Activated gamma-delta T cell (primary cell): ENCODE measurements around the gene DLG2.
A peak's percentile ranks its signal among the peaks of the same experiment; 100 is the strongest.
"Not testable (repeated sequence)": the region's sequence is repeated elsewhere in the genome, so short reads cannot be mapped to it uniquely, and the experiment has no call there.

Experiments used
- DNase-seq: peaks from one replicate; lab custom pipeline; 2025; lab: John Stamatoyannopoulos, UW

The DLG2 gene

GRCh38 chr11:85459304-85459703 lies 167.8 kb downstream of the DLG2 start:
- no peak for DNase-seq

DNA sequence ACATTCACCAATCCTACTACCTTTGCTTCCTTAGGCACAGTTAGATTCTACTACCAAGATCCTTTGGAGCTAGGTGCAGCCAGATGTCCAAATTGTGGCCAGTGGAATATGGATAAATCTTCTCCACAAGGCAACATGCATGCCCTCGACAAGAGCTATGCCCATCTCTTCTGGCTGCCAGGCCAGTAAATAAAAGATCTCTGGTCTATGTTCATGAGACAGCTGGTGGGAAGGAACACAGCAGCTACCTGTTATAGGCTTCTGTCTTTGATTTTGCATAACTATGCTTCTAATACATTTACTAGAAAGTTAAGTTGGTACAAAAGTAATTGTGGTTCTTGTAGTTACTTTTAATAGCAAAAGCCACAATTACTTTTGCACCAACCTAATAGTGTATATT lies 182.7 kb downstream of the DLG2 start:
- no peak for DNase-seq

DNA sequence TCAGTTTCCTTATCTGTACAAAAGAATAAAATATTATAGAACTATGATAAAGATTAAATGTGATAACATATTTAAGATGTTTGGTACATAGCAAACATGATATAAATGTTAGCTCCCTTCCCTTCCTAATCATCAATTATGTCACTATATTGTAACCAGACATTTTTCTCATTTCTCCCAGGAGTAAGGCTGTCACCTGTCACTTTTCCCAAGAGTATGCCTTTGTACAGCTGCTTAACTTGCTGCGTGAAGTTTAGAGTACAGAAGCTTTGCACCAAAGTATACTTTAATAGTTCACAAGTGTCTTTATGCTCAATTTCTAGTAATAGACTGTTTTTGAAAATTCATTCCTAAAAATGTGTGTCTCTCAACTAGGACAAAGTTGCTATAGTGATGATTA lies 186.9 kb downstream of the DLG2 start:
- DNase-seq: no peak

DNA sequence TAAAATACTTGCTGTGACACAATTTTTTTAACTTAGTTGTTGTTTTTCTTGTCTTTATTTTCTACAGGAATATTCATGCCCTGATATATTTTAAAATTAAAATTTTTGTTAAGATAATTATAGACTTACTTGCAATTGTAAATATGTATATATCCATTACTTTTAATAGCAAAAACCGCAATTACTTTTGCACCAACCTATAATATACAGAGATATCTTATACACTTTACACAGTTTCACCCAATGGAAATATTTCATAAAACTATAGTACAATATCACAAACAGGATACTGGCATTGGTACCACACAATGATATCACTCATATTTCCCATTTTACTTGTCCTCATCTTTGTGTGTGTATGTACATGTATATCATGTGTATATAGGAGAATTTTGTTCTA lies 188.8 kb downstream of the DLG2 start:
- DNase-seq: no peak

- peak; percentile 1 for DNase-seq
Measured at GRCh38 chr11:85431319-85431718, 195.8 kb downstream of the DLG2 start.

GRCh38 chr11:85423794-85424193 lies 203.3 kb downstream of the DLG2 start:
- DNase-seq: no peak

DNA sequence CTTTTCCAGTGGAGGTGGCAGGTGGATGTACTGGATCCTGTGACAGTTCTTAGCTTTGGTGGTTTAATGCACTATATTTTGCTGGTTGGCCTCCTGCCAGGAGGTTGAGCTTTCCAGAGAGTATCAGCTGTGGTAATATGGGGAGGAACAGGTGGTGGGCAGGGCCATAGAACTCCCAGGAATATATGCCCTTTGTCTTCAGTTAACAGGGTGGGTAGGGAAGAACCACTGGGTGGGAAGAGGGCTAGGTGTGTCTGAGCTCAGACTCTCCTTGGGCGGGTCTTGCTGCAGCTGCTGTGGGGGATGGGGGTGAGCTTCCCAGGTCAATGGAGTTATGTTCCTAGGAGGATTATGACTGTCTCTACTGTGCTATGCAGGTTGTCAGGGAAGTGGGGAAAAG lies 203.8 kb downstream of the DLG2 start:
- no peak for DNase-seq

GRCh38 chr11:85414175-85414574 lies 213.0 kb downstream of the DLG2 start:
- no peak for DNase-seq

DNA sequence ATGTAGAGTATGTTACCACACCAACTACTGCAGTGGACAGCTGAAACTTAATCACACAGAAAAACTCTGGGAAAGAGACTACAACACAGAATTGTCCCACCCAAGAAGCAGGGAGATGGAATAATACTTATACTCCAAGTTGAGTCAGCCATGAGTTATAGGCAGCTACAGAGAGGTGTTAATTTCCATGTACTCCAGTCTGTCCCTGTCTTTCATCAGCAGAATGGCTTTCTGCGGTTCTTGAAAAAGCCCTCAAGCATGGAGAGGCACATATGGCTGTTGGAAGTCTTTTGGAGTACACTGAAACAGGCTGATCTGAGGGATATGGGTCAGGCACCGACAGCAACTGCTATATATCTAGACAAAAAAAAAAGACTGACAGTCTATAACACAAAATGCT lies 219.5 kb downstream of the DLG2 start:
- no peak for DNase-seq

- no peak for DNase-seq
Measured at GRCh38 chr11:85406841-85407240, 220.3 kb downstream of the DLG2 start.

- DNase-seq: no peak
Measured at GRCh38 chr11:85406316-85406715, 220.8 kb downstream of the DLG2 start.

DNA sequence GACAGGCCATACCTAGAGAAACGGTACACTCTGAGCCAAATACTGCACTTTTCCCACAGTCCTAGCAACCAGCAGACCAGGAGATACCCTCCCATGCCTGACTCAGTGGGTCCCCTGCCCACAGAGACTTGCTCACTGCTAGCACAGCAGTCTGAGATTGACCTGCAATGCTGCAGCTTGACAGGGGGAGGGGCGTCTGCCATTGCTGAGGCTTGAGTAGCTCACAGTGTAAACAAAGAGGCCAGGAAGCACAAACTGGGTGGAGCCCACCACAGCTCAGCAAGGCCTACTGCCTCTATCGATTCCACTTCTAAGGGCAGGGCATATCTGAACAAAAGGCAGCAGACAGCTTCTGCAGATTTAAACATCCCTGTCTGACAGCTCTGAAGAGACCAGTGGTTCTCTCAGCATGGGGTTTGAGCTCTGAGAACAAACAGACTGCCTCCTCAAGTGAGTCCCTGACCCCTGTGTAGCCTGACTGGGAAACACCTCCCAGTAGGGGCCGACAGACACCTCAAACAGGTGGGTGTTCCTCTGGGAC lies 231.6 kb downstream of the DLG2 start:
- not testable (repeated sequence) for DNase-seq

DNA sequence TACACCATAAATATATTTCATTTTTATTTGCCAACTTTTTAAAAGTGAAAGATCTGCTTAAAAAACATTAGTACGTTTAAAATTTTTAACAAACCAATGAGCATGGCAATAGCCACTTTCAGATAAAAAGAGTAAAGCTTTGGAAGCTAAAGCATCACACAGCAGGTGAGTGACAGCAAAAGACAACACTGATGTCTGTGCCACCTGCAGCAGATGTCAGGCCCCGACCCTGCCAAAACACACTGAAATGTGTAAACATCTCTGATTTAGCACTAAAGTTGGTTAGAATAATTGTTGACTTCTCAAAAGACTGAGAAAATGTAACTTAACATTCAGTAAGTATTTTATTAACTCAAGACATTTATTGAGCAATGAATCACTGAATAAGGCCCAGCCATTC lies 232.9 kb downstream of the DLG2 start:
- no peak for DNase-seq

GRCh38 chr11:85391141-85391540 lies 236.0 kb downstream of the DLG2 start:
- no peak for DNase-seq

GRCh38 chr11:85385547-85385946 lies 241.6 kb downstream of the DLG2 start:
- DNase-seq: no peak

- DNase-seq: no peak
Measured at GRCh38 chr11:85385111-85385510, 242.0 kb downstream of the DLG2 start.

DNA sequence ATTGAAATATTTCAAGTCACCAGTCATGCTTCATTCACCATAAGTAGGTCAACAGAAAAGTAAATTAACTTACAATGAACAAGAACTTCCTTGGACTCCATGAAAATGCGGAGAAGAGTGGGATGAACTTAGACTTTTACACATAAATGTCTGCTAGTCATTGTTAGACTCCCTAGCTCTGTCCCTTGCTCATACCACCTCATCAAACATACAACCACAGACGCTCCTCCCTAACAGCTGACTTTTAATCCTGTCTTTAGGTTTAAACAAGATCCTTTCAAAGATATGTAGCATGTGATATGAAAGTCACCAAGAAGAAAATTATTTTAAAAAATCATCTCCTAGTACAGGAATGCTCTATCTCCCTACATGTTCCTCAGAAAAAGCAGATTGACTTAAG lies 248.1 kb downstream of the DLG2 start:
- no peak for DNase-seq

DNA sequence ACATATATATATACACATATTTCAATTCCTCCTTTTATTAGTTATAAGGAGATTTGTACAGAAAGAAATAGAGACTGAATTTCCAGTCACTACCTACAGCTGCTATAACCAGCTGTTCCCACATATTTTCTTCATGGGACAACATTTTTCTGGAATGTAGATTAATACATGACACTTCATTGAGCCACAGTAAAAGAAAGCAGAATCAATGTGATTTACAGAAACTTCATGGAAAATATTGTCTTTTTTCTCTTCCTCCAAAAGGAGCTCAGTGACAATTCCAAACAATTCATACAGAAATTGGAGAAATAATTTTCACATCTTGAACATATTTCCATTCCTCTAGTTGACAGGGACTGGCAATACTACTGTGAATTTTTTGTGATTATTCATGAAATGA lies 249.2 kb downstream of the DLG2 start:
- no peak for DNase-seq

DNA sequence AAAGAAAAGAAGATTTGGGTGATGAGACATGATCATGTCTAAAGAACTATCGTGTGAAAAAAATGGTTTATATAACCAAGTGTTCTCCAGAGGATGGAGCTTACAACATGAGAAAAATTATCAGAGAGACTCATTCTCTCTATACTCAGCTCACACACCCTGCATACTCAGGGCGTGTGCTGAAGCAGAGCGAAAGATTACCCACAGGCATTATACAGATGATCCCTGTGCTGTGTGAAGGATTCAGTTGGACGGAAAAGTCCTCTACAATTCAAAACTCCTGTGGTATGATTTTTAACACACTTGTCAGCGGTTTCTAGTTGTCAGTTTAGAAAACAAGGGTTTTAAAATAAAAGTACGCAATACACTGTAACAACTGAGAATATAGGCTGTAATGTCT lies 267.3 kb downstream of the DLG2 start:
- no peak for DNase-seq

DNA sequence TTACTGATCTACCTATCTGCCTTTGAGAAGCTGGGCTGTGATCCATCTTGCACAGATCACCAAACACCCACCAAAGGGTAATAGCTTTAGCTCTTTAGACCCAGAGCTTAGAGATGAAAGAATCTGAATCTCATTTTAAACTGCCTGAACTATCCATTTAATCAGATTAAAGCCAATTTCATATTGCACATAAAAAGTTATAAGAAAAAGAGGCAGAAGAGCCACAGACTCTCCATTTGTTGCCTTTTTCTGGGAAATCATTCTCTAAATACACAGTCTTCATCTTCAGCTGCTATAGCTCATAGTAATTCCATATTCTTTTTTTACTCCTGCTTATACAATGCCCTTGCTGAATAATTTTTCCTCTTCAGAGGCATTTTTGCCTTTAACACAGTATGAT lies 271.2 kb downstream of the DLG2 start:
- DNase-seq: no peak

DNA sequence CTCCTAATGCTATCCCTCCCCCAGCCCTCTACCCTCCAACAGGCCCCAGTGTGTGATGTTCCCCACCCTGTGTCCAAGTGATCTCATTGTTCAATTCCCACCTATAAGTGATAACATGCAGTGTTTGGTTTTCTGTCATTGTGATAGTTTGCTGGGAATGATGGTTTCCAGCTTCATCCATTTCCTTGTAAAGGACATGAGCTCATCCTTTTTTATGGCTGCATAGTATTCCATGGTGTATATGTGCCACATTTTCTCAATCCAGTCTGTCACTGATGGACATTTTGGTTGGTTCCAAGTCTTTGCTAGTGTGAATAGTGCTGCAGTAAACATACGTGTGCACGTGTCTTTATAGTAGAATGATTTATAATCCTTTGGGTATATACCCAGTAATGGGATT lies 277.6 kb downstream of the DLG2 start:
- not testable (repeated sequence) for DNase-seq

DNA sequence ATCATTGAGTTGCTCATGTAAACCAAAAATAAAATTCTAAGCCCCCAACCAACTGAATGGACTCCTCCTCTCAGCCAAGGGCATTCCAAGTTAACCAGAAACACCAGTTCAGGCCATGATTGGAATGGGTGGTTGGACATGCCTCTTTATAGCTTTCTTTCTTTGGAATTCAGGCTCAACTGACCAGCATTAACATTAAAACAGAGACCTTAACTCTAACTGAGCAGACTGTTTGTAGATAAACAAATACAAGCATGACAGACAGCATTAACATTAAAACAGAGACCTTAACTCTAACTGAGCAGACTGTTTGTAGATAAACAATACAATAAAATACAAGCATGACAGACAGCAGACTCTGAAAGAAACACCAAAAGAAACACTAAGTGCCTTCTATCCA lies 278.2 kb downstream of the DLG2 start:
- DNase-seq: no peak

GRCh38 chr11:85347291-85347690 lies 279.9 kb downstream of the DLG2 start:
- DNase-seq: no peak

DNA sequence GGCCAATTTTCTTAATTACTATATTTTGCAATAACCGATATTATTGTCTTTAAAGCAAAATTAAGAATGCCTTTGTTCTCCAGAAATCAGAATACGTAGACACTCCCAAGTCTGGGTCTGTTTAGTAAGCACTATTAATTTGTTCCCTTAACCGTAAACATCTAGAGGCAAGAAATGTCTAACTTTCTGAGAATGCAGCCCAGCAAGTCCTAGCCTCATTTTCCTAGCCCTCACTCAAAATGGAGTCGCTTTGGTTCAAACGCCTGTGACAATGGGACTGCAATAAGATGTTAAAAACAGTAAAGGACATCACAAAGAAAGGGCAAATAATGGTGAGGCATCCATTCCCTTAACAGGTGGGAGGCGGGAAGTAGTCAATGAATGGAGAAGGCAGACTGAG lies 280.7 kb downstream of the DLG2 start:
- DNase-seq: no peak

GRCh38 chr11:85340846-85341245 lies 286.3 kb downstream of the DLG2 start:
- DNase-seq: not testable (repeated sequence)
